ENCODE results near the gene PKN1. TPM values are rescaled to one million over a fixed set of nuclear protein-coding genes. Genes with fewer than 3 reads are reported as not detected.
"Not testable (repeated sequence)": the region's sequence is repeated elsewhere in the genome, so short reads cannot be mapped to it uniquely, and the experiment has no call there.

The PKN1 gene
- total RNA-seq, 1 donor from 2014 or later, result 204 TPM

GRCh38 chr19:14391156-14391821 lies 41.8 kb upstream of the PKN1 start:
- Mint-ChIP-seq H3K27ac (ENCODE audit: unreplicated experiment) (no peak overlapping the region), H3K4me3 (ENCODE audit: unreplicated experiment) (no peak overlapping the region), H3K27me3 (ENCODE audit: low read depth) (no peaks in the 10 kb centered on the region), H3K4me1 (ENCODE audit: low read depth) (no peaks in the 10 kb centered on the region), H3K9me3 (ENCODE audit: low read depth) (no peaks in the 10 kb centered on the region), H3K36me3 (ENCODE audit: low read depth) (peaks cover 10% of the 10 kb centered on the region)
- no peak for TF ChIP-seq CTCF (IDR thresholded peaks at IDR 0.05)
- no peak for DNase-seq (ENCODE audit: low spot score)

- Mint-ChIP-seq H3K27me3 (ENCODE audit: low read depth) (no peaks in the 10 kb centered on the region), H3K9me3 (ENCODE audit: low read depth) (no peaks in the 10 kb centered on the region), H3K4me1 (ENCODE audit: low read depth) (no peaks in the 10 kb centered on the region), H3K4me3 (ENCODE audit: unreplicated experiment) (no peak overlapping the region), H3K27ac (ENCODE audit: unreplicated experiment) (no peak overlapping the region), H3K36me3 (ENCODE audit: low read depth) (peaks cover 11% of the 10 kb centered on the region)
- no peak for DNase-seq (ENCODE audit: low spot score)
- no peak for TF ChIP-seq CTCF (IDR thresholded peaks at IDR 0.05)
These were observed 39.8 kb upstream of the PKN1 start for GRCh38 chr19:14393329-14393728.

GRCh38 chr19:14394167-14394566 lies 38.9 kb upstream of the PKN1 start:
- Mint-ChIP-seq H3K4me1 (ENCODE audit: low read depth) (no peaks in the 10 kb centered on the region), H3K36me3 (ENCODE audit: low read depth) (peaks cover 9% of the 10 kb centered on the region), H3K4me3 (ENCODE audit: unreplicated experiment) (no peak overlapping the region), H3K27ac (ENCODE audit: unreplicated experiment) (no peak overlapping the region), H3K27me3 (ENCODE audit: low read depth) (no peaks in the 10 kb centered on the region), H3K9me3 (ENCODE audit: low read depth) (no peaks in the 10 kb centered on the region)
- no peak for DNase-seq (ENCODE audit: low spot score)
- TF ChIP-seq CTCF (IDR thresholded peaks at IDR 0.05), result no peak

- no peak for TF ChIP-seq CTCF (IDR thresholded peaks at IDR 0.05)
- DNase-seq (ENCODE audit: low spot score), result no peak
- Mint-ChIP-seq H3K4me3 (ENCODE audit: unreplicated experiment) (no peak overlapping the region), H3K4me1 (ENCODE audit: low read depth) (no peaks in the 10 kb centered on the region), H3K27me3 (ENCODE audit: low read depth) (no peaks in the 10 kb centered on the region), H3K9me3 (ENCODE audit: low read depth) (no peaks in the 10 kb centered on the region), H3K27ac (ENCODE audit: unreplicated experiment) (no peak overlapping the region), H3K36me3 (ENCODE audit: low read depth) (peaks cover 9% of the 10 kb centered on the region)
These were observed 37.8 kb upstream of the PKN1 start for GRCh38 chr19:14395262-14395661.

- Mint-ChIP-seq H3K27me3 (ENCODE audit: low read depth) (no peaks in the 10 kb centered on the region), H3K4me1 (ENCODE audit: low read depth) (peaks cover 2% of the 10 kb centered on the region), H3K36me3 (ENCODE audit: low read depth) (peaks cover 7% of the 10 kb centered on the region), H3K27ac (ENCODE audit: unreplicated experiment) (no peak overlapping the region), H3K9me3 (ENCODE audit: low read depth) (no peaks in the 10 kb centered on the region), H3K4me3 (ENCODE audit: unreplicated experiment) (no peak overlapping the region)
- TF ChIP-seq CTCF (IDR thresholded peaks at IDR 0.05), result no peak
- no peak for DNase-seq (ENCODE audit: low spot score)
These were observed 37.3 kb upstream of the PKN1 start for GRCh38 chr19:14395710-14396336.

GRCh38 chr19:14396730-14397129 lies 36.4 kb upstream of the PKN1 start:
- H3K27ac Mint-ChIP-seq (ENCODE audit: unreplicated experiment); H3K27me3 Mint-ChIP-seq (ENCODE audit: low read depth); H3K4me3 Mint-ChIP-seq (ENCODE audit: unreplicated experiment); DNase-seq (ENCODE audit: low spot score); H3K9me3 Mint-ChIP-seq (ENCODE audit: low read depth); H3K4me1 Mint-ChIP-seq (ENCODE audit: low read depth); H3K36me3 Mint-ChIP-seq (ENCODE audit: low read depth): not testable (repeated sequence)

- H3K4me3 Mint-ChIP-seq (ENCODE audit: unreplicated experiment), result not testable (repeated sequence)
These were observed 35.9 kb upstream of the PKN1 start for GRCh38 chr19:14397168-14397567.

More at GRCh38 chr19:14397168-14397567, 35.9 kb upstream of the PKN1 start:
- H3K27ac Mint-ChIP-seq (ENCODE audit: unreplicated experiment); H3K9me3 Mint-ChIP-seq (ENCODE audit: low read depth); H3K4me1 Mint-ChIP-seq (ENCODE audit: low read depth); H3K27me3 Mint-ChIP-seq (ENCODE audit: low read depth); DNase-seq (ENCODE audit: low spot score); H3K36me3 Mint-ChIP-seq (ENCODE audit: low read depth): not testable (repeated sequence)

Data from chondrocyte (in vitro differentiated cells).